ENCODE measurements around the gene RNASE12.

The RNASE12 gene

GRCh38 chr14:20603813-20604690, 12.9 kb upstream of the RNASE12 start:
- no peak for TF ChIP-seq CTCF (IDR thresholded peaks at IDR 0.05)

- TF ChIP-seq CTCF (IDR thresholded peaks at IDR 0.05): no peak
Observed at GRCh38 chr14:20602583-20602982, 11.4 kb upstream of the RNASE12 start.

- no peak for TF ChIP-seq CTCF (IDR thresholded peaks at IDR 0.05)
Observed at GRCh38 chr14:20601522-20601921, 10.3 kb upstream of the RNASE12 start.

- TF ChIP-seq CTCF (IDR thresholded peaks at IDR 0.05): no peak
Observed at GRCh38 chr14:20597108-20597507, 5.9 kb upstream of the RNASE12 start.

GRCh38 chr14:20592574-20592973, 1.4 kb upstream of the RNASE12 start:
- no peak for TF ChIP-seq CTCF (IDR thresholded peaks at IDR 0.05)

GRCh38 chr14:20587489-20588154, 3.6 kb downstream of the RNASE12 start, which contains the start of gene RNASE11:
Gene RNASE11, minus strand, starts transcription at chr14:20588001.
- no peak for TF ChIP-seq CTCF (IDR thresholded peaks at IDR 0.05)

- no peak for TF ChIP-seq CTCF (IDR thresholded peaks at IDR 0.05)
Observed at GRCh38 chr14:20583908-20584307, 7.3 kb downstream of the RNASE12 start.
